ENCODE results near the gene SH3TC1. TPM values are rescaled to one million over a fixed set of nuclear protein-coding genes. Genes with fewer than 3 reads are reported as not detected.

SH3TC1 gene
- total and polyA plus RNA-seq, 2 of the 13 experiments (the other 11 are each of a cell fraction or from before 2014, with no cell fraction given): 14.9 to 21.8 TPM

- TF ChIP-seq RBAK (CRISPR knock-in tag; IDR thresholded peaks at IDR 0.05): no peak
- no peak for TF ChIP-seq MED8 (CRISPR knock-in tag; IDR thresholded peaks at IDR 0.05; ENCODE audit: insufficient replicate concordance)
- no peak for TF ChIP-seq ZBTB1 (CRISPR knock-in tag; IDR thresholded peaks at IDR 0.05; ENCODE audit: borderline replicate concordance)
- TF ChIP-seq ZNF713 (CRISPR knock-in tag; IDR thresholded peaks at IDR 0.05): no peak
- no peak for TF ChIP-seq JUND (CRISPR knock-in tag; IDR thresholded peaks at IDR 0.05)
- TF ChIP-seq KLF6 (CRISPR knock-in tag; IDR thresholded peaks at IDR 0.05): no peak
- TF ChIP-seq ZNF839 (CRISPR knock-in tag; IDR thresholded peaks at IDR 0.05; ENCODE audit: borderline replicate concordance): 0 out of 2 replicates have a peak, but pooled peaks have one; percentile 47
- TF ChIP-seq ZNF83 (CRISPR knock-in tag; IDR thresholded peaks at IDR 0.05; ENCODE audit: borderline replicate concordance): no peak; the same call in 1 of the 2 replicates
- no peak for TF ChIP-seq RBM39 (IDR thresholded peaks at IDR 0.05; ENCODE audit: low read depth, low read length, poor library complexity, severe bottlenecking)
- no peak for TF ChIP-seq ZNF235 (CRISPR knock-in tag; IDR thresholded peaks at IDR 0.05; ENCODE audit: borderline replicate concordance)
- TF ChIP-seq ZFP36 (IDR thresholded peaks at IDR 0.05; ENCODE audit: borderline replicate concordance, low read depth, low read length, partially characterized antibody): no peak
- TF ChIP-seq KDM5B (CRISPR knock-in tag; IDR thresholded peaks at IDR 0.05; ENCODE audit: borderline replicate concordance): 0 out of 2 replicates have a peak, but pooled peaks have one; percentile 23
- TF ChIP-seq ZFP36L2 (CRISPR knock-in tag; IDR thresholded peaks at IDR 0.05): no peak
- TF ChIP-seq ZBTB7B (CRISPR knock-in tag; IDR thresholded peaks at IDR 0.05): no peak
- no peak for TF ChIP-seq ZFP90 (CRISPR knock-in tag; IDR thresholded peaks at IDR 0.05; ENCODE audit: borderline replicate concordance)
- no peak for TF ChIP-seq ZFP82 (CRISPR knock-in tag; IDR thresholded peaks at IDR 0.05; ENCODE audit: borderline replicate concordance)
- no peak for TF ChIP-seq PLSCR1 (CRISPR knock-in tag; IDR thresholded peaks at IDR 0.05; ENCODE audit: borderline replicate concordance)
- TF ChIP-seq, protein P1, sequence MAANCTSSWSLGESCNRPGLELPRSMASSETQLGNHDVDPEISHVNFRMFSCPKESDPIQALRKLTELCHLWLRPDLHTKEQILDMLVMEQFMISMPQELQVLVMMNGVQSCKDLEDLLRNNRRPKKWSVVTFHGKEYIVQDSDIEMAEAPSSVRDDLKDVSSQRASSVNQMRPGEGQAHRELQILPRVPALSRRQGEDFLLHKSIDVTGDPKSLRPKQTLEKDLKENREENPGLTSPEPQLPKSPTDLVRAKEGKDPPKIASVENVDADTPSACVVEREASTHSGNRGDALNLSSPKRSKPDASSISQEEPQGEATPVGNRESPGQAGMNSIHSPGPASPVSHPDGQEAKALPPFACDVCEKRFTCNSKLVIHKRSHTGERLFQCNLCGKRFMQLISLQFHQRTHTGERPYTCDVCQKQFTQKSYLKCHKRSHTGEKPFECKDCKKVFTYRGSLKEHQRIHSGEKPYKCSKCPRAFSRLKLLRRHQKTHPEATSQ (CRISPR knock-in tag; IDR thresholded peaks at IDR 0.05; ENCODE audit: borderline replicate concordance): no peak
- no peak for TF ChIP-seq GZF1 (CRISPR knock-in tag; IDR thresholded peaks at IDR 0.05)
- TF ChIP-seq MAFF (IDR thresholded peaks at IDR 0.05; ENCODE audit: low read depth, low read length): no peak
- TF ChIP-seq KDM3A (CRISPR knock-in tag; IDR thresholded peaks at IDR 0.05; ENCODE audit: low read depth): no peak
- no peak for TF ChIP-seq TBX3 (IDR thresholded peaks at IDR 0.05; ENCODE audit: borderline replicate concordance)
- TF ChIP-seq, protein P2, sequence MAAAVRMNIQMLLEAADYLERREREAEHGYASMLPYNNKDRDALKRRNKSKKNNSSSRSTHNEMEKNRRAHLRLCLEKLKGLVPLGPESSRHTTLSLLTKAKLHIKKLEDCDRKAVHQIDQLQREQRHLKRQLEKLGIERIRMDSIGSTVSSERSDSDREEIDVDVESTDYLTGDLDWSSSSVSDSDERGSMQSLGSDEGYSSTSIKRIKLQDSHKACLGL (CRISPR knock-in tag; IDR thresholded peaks at IDR 0.05): no peak
- TF ChIP-seq EED (CRISPR knock-in tag; IDR thresholded peaks at IDR 0.05): peak; percentile 36; the same call in 1 of the 2 replicates
- TF ChIP-seq KDM6A (CRISPR knock-in tag; IDR thresholded peaks at IDR 0.05; ENCODE audit: low read depth): no peak
These were observed 26.0 kb downstream of the SH3TC1 start (continued) for GRCh38 chr4:8224975-8225625.

Measured in HepG2 (cell line).